ENCODE measurements around the gene GPR155. TPM values are rescaled to one million over a fixed set of nuclear protein-coding genes. Genes with fewer than 3 reads are reported as not detected.

GPR155 gene
- total RNA-seq, 1 experiment from 2014 or later: 1.3 TPM

DNA sequence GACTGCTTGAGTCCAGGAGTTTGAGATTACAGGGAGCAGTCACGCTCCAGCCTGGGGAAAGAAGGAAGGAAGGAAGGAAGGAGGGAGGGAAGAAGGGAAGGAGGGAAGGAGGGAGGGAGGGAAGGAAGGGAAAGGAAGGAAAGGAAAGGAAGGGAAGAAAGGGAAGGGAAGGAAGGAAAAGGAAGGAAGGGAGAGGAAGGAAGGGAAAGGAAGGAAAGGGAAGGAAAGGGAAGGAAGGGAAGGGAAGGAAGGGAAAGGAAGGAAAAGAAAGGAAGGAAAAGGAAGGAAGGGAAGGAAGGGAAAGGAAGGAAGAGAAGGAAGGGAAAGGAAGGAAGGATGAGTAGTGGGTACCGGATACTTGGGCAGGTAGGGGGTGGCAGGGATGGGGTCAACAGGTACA lies 32.3 kb downstream of the GPR155 start:
- H3K79me2 ChIP-seq (ENCODE audit: low read length): no peaks in the 10 kb centered on the region
- TF ChIP-seq EZH2phosphoT487 (IDR thresholded peaks at IDR 0.05; ENCODE audit: borderline replicate concordance, low read length) (no peak), EZH2 (IDR thresholded peaks at IDR 0.05; ENCODE audit: low read length, unreplicated experiment) (no peak)
- TF ChIP-seq, protein P1, sequence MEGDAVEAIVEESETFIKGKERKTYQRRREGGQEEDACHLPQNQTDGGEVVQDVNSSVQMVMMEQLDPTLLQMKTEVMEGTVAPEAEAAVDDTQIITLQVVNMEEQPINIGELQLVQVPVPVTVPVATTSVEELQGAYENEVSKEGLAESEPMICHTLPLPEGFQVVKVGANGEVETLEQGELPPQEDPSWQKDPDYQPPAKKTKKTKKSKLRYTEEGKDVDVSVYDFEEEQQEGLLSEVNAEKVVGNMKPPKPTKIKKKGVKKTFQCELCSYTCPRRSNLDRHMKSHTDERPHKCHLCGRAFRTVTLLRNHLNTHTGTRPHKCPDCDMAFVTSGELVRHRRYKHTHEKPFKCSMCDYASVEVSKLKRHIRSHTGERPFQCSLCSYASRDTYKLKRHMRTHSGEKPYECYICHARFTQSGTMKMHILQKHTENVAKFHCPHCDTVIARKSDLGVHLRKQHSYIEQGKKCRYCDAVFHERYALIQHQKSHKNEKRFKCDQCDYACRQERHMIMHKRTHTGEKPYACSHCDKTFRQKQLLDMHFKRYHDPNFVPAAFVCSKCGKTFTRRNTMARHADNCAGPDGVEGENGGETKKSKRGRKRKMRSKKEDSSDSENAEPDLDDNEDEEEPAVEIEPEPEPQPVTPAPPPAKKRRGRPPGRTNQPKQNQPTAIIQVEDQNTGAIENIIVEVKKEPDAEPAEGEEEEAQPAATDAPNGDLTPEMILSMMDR (conservative IDR thresholded peaks at IDR 0.05; ENCODE audit: low read depth, low read length): no peak
- H3K27ac ChIP-seq (ENCODE audit: low read length): no peak overlapping the region
- H2AFZ ChIP-seq (ENCODE audit: low read length): no peak overlapping the region
- H3K4me3 ChIP-seq (ENCODE audit: low read length): no peak overlapping the region
- no peaks in the 10 kb centered on the region for H3K9me2 ChIP-seq (replicated peaks; ENCODE audit: low read length)
- POLR2A ChIA-PET (ENCODE audit: unreplicated experiment): interaction anchor here (0.5 kb wide), 1 partner anchor 11 kb away, joined by 20 read pairs; no protein-coding TSS in a partner anchor
- no peaks in the 10 kb centered on the region for H4K20me1 ChIP-seq (ENCODE audit: low read length)
- BruUV-seq (replicated peaks): no TSS peak
- CTCF ChIA-PET: no interaction called here
- H3K27me3 ChIP-seq (ENCODE audit: low read length): no peaks in the 10 kb centered on the region
- ATAC-seq (no peak), DNase-seq (no peak)
- H3K4me1 ChIP-seq (ENCODE audit: insufficient read depth, low read length): no peaks in the 10 kb centered on the region
- intact Hi-C loops (cut with micrococcal nuclease): no loop called here
- H3K9me3 ChIP-seq (ENCODE audit: low read length): no peaks in the 10 kb centered on the region
- no peak overlapping the region for H3K9ac ChIP-seq (ENCODE audit: low read length)
- H3K36me3 ChIP-seq (ENCODE audit: low read depth, low read length): no peaks in the 10 kb centered on the region
- H3F3A ChIP-seq (ENCODE audit: low read length, unreplicated experiment): no peaks in the 10 kb centered on the region
- no peak overlapping the region for H3K4me2 ChIP-seq (ENCODE audit: low read length)

DNA sequence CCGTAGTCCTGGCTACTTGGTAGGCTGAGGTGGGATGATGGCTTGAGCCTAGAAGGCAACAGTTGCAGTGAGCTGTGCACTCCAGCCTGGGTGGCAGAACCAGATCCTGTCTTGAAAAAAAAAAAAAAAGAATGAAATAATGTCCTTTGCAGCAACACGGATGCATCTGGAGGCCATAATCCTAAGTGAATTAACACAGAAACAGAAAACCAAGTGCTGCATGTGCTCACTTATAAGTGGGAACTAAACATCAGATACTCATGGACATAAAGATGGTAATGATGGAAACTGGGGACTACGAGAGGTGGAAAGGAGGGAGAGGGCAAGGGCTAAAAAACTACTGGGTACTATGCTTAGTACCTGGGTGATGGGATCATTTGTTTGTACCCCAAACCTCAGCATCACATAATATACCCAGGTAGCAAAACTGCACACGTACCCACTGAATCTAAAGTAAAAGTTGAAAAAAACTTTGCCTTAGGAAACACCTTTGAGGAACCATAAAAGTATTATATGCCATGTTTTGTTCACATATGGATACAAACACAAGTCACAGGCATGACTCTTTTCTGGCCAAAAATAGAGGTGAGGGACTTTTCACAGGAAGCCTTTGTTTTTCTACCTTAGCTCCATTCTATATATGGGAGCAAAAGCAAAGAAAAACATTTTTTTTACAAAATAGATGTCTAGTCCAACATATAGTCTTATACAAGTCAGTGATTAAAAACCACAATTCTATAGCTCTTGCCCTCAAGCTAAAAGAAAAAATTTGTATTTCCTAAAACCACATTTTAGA lies 36.6 kb downstream of the GPR155 start:
- TF ChIP-seq EZH2phosphoT487 (IDR thresholded peaks at IDR 0.05; ENCODE audit: borderline replicate concordance, low read length) (no peak), EZH2 (IDR thresholded peaks at IDR 0.05; ENCODE audit: low read length, unreplicated experiment) (no peak)
- TF ChIP-seq, protein P1 (conservative IDR thresholded peaks at IDR 0.05; ENCODE audit: low read depth, low read length): no peak
- ChIA-PET POLR2A (ENCODE audit: unreplicated experiment) (no interaction called here), CTCF (no interaction called here)
- Histone ChIP-seq H3K4me2 (ENCODE audit: low read length) (no peak overlapping the region), H3K27ac (ENCODE audit: low read length) (no peak overlapping the region), H3K9me2 (replicated peaks; ENCODE audit: low read length) (no peaks in the 10 kb centered on the region), H3K36me3 (ENCODE audit: low read depth, low read length) (no peaks in the 10 kb centered on the region), H3F3A (ENCODE audit: low read length, unreplicated experiment) (no peaks in the 10 kb centered on the region), H3K27me3 (ENCODE audit: low read length) (no peaks in the 10 kb centered on the region), H2AFZ (ENCODE audit: low read length) (no peak overlapping the region), H3K79me2 (ENCODE audit: low read length) (no peaks in the 10 kb centered on the region), H3K9me3 (ENCODE audit: low read length) (no peaks in the 10 kb centered on the region), H4K20me1 (ENCODE audit: low read length) (no peaks in the 10 kb centered on the region), H3K4me3 (ENCODE audit: low read length) (no peak overlapping the region), H3K4me1 (ENCODE audit: insufficient read depth, low read length) (no peaks in the 10 kb centered on the region), H3K9ac (ENCODE audit: low read length) (no peak overlapping the region)
- intact Hi-C loops (cut with micrococcal nuclease): no loop called here
- no peak for DNase-seq
- no peak for ATAC-seq
- BruUV-seq (replicated peaks): no TSS peak

DNA sequence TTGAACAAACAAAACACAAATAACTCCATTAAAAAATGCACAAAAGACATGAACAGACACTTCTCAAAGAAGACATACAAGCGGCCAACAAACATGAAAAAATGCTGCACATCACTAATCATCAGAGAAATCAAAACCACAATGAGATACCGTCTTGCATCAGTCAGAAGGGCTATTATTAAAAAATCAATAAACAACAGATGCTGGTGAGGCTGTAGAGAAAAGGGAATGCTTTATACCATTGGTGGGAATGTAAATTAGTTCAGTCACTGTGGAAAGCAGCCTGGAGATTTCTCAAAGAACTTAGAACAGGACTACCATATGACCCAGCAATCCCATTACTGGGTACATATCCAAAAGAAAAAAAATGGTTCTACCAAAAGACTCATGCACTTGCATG lies 37.8 kb downstream of the GPR155 start:
- CTCF ChIA-PET: no interaction called here

More for the DNA sequence above, 37.8 kb downstream of the GPR155 start:
- DNase-seq (no peak), ATAC-seq (no peak)
- Histone ChIP-seq H3K27me3 (ENCODE audit: low read length) (no peaks in the 10 kb centered on the region), H3F3A (ENCODE audit: low read length, unreplicated experiment) (no peaks in the 10 kb centered on the region), H3K9me3 (ENCODE audit: low read length) (no peaks in the 10 kb centered on the region), H3K4me3 (ENCODE audit: low read length) (no peak overlapping the region), H3K27ac (ENCODE audit: low read length) (no peak overlapping the region), H4K20me1 (ENCODE audit: low read length) (no peaks in the 10 kb centered on the region), H3K4me1 (ENCODE audit: insufficient read depth, low read length) (no peaks in the 10 kb centered on the region), H3K9ac (ENCODE audit: low read length) (no peak overlapping the region), H3K4me2 (ENCODE audit: low read length) (no peak overlapping the region), H3K9me2 (replicated peaks; ENCODE audit: low read length) (no peaks in the 10 kb centered on the region), H3K36me3 (ENCODE audit: low read depth, low read length) (no peaks in the 10 kb centered on the region), H2AFZ (ENCODE audit: low read length) (no peak overlapping the region), H3K79me2 (ENCODE audit: low read length) (no peaks in the 10 kb centered on the region)
- BruUV-seq (replicated peaks): no TSS peak
- intact Hi-C loops (cut with micrococcal nuclease): no loop called here
- TF ChIP-seq EZH2 (IDR thresholded peaks at IDR 0.05; ENCODE audit: low read length, unreplicated experiment): no peak
- no peak for TF ChIP-seq EZH2phosphoT487 (IDR thresholded peaks at IDR 0.05; ENCODE audit: borderline replicate concordance, low read length)
- TF ChIP-seq, protein P1 (conservative IDR thresholded peaks at IDR 0.05; ENCODE audit: low read depth, low read length): no peak
- POLR2A ChIA-PET (ENCODE audit: unreplicated experiment): no interaction called here

Measured in PC-3 (cell line).